Renal cortical epithelial cell (primary cell): ENCODE results near the gene R3HCC1L. TPM values are rescaled to one million over a fixed set of nuclear protein-coding genes. Genes with fewer than 3 reads are reported as not detected.
"Not testable (repeated sequence)": the region's sequence is repeated elsewhere in the genome, so short reads cannot be mapped to it uniquely, and the experiment has no call there.

Source experiments
- DNase-seq: peaks from one replicate; pipeline ENCODE4 v3.0.0-alpha.2; 2011; ENCODE audit warnings: low read depth
- total RNA-seq: library from RNA; depleted of rRNA; stranded (reverse); fragments of >200 nt; gene quantifications from 2 replicates; pipeline ENCODE4 v1.2.3, GENCODE V29; 2014

Gene R3HCC1L
- total RNA-seq, 1 donor from 2014 or later, result 24.3 TPM

- no peak for DNase-seq
Observed at GRCh38 chr10:98131619-98132018, 2.8 kb upstream of the R3HCC1L start.

GRCh38 chr10:98133075-98133752, 1.2 kb upstream of the R3HCC1L start:
- DNase-seq, result not testable (repeated sequence)

DNA sequence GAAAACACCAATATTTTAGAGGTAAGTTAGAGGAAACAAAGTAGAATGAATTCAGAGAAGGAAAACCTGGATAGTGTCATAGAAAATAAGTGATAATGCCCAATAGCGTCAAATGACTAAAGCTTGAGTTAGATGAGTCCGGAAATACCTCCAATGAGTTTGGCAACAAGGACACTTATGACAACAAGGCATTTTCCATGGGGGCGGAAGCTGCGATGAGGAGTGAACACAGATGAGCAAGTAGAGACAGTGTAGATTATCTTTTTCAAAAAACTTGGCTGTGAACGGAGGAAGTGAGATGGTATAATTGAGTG, 383 bp upstream of the R3HCC1L start:
- DNase-seq, result no peak

GRCh38 chr10:98135222-98135899, 904 bp downstream of the R3HCC1L start:
- DNase-seq, result no peak

GRCh38 chr10:98136775-98137174, 2.3 kb downstream of the R3HCC1L start:
- DNase-seq, result not testable (repeated sequence)

GRCh38 chr10:98138031-98138430, 3.6 kb downstream of the R3HCC1L start:
- no peak for DNase-seq

GRCh38 chr10:98139431-98139830, 5.0 kb downstream of the R3HCC1L start:
- DNase-seq, result no peak

DNA sequence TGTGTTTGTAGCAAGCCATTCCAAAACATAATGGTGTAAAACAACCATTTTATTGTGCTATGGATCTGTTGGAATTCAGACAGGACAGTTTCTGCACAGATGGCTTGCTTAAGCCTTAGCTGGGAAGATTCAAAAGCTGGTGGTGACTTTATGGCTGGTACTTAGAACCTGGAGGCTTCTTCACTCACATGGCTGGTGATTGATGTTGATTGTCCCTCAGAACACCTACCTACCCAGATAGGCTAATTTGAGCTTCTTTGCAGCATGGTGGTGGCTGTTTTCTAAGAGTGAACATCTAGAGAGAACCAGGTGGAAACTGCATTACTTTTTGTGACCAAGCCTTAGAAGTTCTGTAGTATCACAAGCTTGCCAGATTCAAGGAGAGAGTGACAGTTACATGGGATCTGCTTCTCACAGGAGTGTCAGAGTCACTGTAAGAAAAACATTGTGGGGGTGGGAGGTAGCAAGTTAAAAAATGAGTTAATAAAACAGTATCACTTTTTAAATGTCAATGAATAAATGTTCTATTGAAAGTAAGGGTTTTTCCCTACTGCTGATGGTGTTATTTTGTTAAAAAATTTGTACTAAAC, 7.1 kb downstream of the R3HCC1L start:
- no peak for DNase-seq

DNA sequence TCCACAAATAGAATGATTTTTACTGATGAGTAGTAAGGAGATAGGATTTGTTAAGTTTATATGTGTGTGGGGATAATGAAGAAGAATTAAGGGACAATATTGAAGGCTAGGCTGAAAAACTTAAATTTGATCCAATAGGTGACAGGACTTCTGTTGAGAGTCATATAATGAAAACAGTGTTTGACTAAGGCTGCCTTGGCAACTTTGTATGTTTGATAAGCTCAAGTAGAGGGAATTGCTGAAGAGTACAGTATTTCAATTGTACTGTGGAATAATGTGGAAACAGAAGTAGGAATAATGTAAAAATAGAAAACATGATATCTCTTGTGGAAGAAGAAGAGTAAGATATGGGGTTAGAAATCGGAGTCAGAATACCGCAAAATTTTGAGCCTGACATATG, 10.5 kb downstream of the R3HCC1L start:
- no peak for DNase-seq

DNA sequence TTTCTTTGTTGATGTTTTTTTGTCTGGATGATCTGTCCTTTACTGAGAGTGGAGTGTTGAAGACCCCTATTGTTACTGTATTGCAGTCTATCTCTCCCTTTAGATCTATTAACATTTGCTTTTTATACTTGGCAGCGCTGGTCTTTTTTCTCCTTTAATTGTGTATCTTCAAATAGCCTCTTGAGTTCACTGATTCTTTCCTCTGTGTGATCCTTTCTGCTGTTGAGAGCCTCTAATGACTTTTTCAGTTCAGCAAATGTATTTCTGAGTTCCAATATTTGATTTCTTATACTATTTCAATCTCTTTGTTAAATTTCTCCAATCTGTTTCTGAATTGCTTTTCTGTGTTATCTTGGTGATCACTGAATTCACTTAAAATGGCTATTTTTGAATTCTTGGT, 15.4 kb downstream of the R3HCC1L start:
- DNase-seq, result no peak

DNA sequence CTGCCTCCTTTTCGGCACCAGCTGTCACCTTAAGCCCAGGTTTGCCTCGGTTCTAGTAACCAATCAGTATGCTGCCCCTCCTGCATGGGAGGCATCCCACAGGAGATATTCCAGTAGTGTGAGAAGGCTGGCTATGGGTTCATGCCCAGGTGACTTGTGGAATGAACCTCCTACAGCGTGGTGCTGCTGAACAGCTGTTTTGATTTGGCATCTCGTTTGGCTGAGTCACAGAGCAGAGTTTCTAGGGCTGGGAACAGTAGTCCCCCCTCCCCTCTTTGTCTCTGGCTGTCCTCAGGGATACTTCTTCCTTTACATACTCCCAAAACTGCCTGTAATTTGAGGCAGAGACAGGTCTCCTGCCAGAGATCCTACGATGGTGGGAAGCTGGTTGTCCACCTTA, 16.1 kb downstream of the R3HCC1L start:
- DNase-seq, result peak; percentile 29

DNA sequence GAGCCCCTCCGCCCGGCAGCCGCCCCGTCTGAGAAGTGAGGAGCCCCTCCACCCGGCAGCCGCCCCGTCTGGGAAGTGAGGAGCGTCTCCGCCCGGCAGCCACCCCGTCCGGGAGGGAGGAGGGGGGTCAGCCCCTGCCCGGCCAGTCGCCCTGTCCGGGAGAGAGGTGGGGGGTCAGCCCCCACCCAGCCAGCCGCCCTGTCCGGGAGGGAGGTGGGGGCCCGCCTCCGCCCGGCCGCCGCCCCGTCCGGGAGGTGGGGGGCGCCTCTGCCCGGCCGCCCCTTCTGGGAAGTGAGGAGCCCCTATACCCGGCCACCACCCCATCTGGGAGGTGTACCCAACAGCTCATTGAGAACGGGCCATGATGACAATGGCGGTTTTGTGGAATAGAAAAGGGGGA, 18.3 kb downstream of the R3HCC1L start:
- not testable (repeated sequence) for DNase-seq

DNA sequence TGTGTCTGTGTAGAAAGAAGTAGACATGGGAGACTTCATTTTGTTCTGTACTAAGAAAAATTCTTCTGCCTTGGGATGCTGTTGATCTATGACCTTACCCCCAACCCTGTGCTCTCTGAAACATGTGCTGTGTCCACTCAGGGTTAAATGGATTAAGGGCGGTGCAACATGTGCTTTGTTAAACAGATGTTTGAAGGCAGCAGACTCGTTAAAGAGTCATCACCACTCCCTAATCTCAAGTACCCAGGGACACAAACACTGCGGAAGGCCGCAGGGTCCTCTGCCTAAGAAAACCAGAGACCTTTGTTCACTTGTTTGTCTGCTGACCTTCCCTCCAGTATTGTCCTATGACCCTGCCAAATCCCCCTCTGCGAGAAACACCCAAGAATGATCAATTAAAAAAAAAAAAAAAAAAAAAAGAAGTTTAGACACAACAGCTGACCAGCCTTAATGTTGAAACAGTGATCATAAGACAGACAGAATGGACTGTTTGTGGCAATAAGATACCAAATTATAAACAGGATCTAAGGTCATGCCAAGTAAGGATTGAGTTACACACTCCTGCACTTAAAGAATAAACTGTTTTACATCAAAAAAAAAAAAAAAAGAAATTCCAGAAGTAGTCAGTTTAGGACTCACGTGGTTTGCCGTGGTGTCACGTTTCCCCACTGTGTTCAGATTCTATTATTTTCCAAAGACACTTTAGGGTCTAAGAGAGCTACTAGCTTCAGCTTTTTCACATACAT, 18.9 kb downstream of the R3HCC1L start:
- not testable (repeated sequence) for DNase-seq

GRCh38 chr10:98154076-98154475, 19.6 kb downstream of the R3HCC1L start:
- DNase-seq, result no peak

- no peak for DNase-seq
Observed at GRCh38 chr10:98158576-98158975, 24.1 kb downstream of the R3HCC1L start.

GRCh38 chr10:98163941-98164340, 29.5 kb downstream of the R3HCC1L start:
- DNase-seq, result no peak

DNA sequence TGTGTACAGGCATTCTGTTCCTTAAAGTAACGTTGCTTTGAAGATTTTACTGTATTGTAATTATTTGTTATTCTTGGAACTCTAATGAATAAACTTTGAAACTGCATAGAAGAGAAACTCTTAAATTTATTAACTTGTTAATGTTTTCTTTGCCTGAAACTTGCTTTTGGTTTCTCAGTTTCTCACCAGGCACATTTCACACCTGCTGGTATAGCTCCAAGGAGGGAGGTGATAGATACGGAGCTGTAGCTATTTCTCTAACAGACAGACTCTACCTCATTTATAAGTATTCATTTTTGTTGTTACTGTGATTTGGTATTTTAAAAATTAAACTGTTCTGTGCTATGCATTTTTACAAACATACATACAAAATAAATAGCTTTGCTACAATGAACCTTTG, 32.7 kb downstream of the R3HCC1L start:
- no peak for DNase-seq

GRCh38 chr10:98168147-98168546, 33.7 kb downstream of the R3HCC1L start:
- peak; percentile 61 for DNase-seq

DNA sequence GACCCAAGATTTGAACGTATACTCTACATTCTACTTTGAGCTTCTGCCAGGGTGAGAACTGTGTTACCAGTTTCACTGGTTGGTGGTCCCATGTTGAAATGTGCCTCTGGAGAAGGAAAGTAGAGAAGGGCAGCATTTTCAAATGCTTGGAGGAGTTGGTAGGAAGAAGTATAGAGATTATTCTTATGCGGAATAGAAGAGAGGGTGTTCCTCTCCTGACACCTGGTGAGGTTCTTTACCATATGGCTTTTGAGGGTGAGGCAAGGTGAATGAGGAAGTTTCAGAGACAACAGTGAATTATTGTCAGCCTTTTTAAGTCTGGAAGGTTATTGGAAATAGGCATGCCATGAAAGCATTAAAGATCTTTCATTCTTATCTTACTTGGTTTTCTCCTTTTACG, 34.3 kb downstream of the R3HCC1L start:
- DNase-seq, result no peak

DNA sequence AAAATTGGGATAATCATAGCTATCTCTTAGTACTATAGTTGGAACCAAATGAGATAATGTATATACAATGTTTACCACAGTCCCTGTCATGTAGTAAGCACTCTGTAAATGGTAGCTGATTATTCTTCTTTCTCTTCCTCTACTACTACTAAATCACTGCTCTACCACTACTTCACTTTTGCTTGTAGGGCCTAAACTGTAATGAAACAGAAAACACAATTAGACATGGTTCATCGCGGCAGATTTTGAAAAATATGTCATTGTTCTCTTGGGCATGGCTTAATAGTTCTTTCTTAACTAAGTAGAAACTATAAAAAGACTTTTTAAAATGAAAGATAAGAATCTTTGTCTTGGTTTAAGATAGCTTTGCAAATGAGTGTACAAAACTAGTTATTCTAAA, 34.9 kb downstream of the R3HCC1L start:
- DNase-seq, result no peak

- peak; percentile 67 for DNase-seq
Observed at GRCh38 chr10:98170249-98171117, 36.0 kb downstream of the R3HCC1L start.

DNA sequence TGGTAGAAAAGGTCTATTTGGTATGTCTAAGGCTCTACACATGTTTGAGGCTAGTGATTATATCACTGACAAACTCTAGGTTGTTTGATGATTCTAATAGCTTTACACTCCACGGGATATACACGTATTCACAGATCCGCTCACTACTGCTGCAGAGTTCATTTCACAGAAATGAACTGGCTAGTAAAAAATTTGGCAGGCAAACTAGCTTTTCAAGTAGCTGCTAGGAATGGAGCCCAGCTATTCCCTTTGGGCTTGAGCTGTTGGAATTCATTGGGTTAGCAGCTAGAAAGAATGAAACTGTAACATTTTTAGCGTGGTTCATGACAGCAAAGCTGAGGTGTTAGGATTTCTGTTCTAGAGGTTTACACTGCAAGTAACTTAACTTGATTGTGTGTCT, 37.6 kb downstream of the R3HCC1L start:
- DNase-seq, result no peak
